Kidney epithelial cell (primary cell): ENCODE data around the gene MAZ. TPM values are rescaled to one million over a fixed set of nuclear protein-coding genes. Genes with fewer than 3 reads are reported as not detected.
"Not testable (repeated sequence)": the region's sequence is repeated elsewhere in the genome, so short reads cannot be mapped to it uniquely, and the experiment has no call there.

Source experiments
- DNase-seq: peaks from one replicate; pipeline ENCODE4 v3.0.0-alpha.2; 2010; ENCODE audit warnings: low read depth
- H3K27me3 ChIP-seq: 2 replicates; pipeline ENCODE4 v1.6.0; 2011; ENCODE audit warnings: low read length; ENCODE audit not compliant: control insufficient read depth, insufficient read depth
- H3K36me3 ChIP-seq: 2 replicates; pipeline ENCODE4 v1.5.1; 2011; ENCODE audit warnings: low read length; ENCODE audit not compliant: control insufficient read depth, insufficient read depth
- H3K4me3 ChIP-seq: 2 replicates; pipeline ENCODE4 v1.5.1; 2011; ENCODE audit warnings: low read depth, mild to moderate bottlenecking, control low read depth, low read length
- total RNA-seq: library from RNA; depleted of rRNA; stranded (reverse); fragments of >200 nt; gene quantifications from 2 replicates; pipeline ENCODE4 v1.2.3, GENCODE V29; 2015
- TF ChIP-seq, protein P1 (sequence below): IDR thresholded peaks from 2 replicates; pipeline ENCODE4 v1.5.1; 2011; ENCODE audit warnings: mild to moderate bottlenecking, moderate library complexity, low read length, control low read depth, inconsistent platforms; ENCODE audit not compliant: insufficient read depth, poor library complexity, severe bottlenecking

The MAZ gene
- total RNA-seq, 1 donor from 2014 or later, result 164 TPM

DNA sequence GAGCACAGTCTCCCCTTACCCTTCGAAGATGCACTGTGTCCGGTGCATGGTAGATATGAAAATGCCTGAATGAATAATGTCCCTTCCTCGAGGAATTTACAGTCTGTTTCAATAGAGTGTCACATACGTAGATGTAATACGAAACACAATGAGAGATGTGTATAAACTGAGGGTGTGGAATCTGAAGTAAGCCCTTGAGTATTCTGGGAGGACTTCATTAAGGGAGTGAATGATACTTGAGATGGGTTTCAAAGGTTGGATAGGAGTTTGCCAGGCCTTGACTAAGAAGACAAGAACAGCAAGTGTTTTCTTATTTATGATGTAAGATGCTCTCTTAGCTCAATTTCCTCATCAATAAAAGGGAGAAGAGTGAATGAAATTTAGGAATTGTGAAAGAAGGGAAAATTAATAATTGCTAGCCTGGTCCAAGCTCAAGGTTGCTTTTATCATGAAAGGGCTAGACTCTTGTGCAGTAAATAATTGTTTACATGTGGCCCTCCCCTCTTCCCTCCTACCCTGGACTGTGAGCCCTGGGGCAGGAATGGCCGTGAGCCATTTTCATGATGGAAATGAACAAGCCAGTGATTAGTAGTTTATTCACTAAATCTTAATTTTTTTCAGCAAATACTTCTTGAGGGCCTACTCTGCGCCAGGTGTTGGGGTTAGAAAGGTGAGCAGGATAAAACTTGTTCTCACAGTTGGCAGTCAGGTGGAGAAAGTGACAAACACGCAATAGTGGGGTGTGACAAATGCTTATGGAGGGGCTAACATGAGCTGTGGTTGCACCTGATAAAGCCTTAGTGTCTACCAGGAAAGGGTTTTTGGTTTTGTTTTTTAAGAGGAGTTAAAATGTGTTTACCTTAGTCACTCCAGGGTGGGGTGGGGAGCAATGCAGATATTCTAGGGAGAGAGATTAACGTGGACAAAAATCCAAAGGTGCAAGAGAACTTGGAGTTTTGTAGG lies 14.2 kb upstream of the MAZ start:
- H3K36me3 ChIP-seq, result peaks cover 2% of the 10 kb centered on the region
- TF ChIP-seq, protein P1, sequence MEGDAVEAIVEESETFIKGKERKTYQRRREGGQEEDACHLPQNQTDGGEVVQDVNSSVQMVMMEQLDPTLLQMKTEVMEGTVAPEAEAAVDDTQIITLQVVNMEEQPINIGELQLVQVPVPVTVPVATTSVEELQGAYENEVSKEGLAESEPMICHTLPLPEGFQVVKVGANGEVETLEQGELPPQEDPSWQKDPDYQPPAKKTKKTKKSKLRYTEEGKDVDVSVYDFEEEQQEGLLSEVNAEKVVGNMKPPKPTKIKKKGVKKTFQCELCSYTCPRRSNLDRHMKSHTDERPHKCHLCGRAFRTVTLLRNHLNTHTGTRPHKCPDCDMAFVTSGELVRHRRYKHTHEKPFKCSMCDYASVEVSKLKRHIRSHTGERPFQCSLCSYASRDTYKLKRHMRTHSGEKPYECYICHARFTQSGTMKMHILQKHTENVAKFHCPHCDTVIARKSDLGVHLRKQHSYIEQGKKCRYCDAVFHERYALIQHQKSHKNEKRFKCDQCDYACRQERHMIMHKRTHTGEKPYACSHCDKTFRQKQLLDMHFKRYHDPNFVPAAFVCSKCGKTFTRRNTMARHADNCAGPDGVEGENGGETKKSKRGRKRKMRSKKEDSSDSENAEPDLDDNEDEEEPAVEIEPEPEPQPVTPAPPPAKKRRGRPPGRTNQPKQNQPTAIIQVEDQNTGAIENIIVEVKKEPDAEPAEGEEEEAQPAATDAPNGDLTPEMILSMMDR, result no peak
- H3K4me3 ChIP-seq, result peak overlapping the region; percentile 91
- H3K27me3 ChIP-seq, result no peaks in the 10 kb centered on the region
- no peak for DNase-seq

DNA sequence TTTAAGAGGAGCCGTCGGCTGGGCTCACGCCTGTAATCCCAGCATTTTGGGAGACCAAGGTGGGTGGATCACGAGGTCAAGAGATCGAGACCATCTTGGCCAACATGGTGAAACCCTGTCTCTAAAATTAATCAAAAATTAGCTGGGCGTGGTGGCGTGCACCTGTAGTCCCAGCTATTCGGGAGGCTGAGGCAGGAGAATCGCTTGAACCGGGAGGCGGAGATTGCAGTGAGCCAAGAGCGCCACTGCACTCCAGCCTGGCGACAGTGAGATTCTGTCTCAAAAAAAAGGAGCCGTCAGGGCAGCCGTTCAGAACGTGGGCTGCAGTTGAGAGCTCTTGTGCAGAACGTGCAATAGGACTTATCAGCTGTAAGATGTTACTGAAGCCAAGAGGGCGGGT lies 13.2 kb upstream of the MAZ start:
- H3K27me3 ChIP-seq, H3K36me3 ChIP-seq, H3K4me3 ChIP-seq, DNase-seq: not testable (repeated sequence)

DNA sequence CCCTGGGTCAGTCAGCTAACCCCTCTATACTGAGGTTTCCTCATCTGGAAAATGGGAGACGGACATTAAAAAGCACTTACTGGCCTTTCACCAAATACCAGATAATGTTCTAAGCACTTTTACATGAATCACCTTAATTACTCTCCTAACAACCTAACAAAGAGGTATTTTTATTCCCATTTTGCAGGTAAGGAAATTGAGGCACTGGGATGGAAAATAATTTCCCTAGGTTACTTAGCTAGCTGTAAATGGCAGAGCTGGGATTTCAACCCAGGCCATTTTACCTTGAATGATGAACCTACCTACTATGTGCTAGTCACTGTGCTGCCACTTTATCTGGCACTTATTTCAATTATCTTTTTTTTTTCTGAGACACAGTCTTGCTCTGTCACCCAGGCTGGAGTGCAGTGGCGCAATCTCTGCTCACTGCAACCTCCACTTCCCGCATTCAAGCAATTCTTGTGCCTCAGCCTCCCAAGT lies 12.1 kb upstream of the MAZ start:
- Histone ChIP-seq H3K36me3 (peaks cover 2% of the 10 kb centered on the region), H3K27me3 (no peaks in the 10 kb centered on the region), H3K4me3 (no peak overlapping the region)
- TF ChIP-seq, protein P1, result no peak
- no peak for DNase-seq

DNA sequence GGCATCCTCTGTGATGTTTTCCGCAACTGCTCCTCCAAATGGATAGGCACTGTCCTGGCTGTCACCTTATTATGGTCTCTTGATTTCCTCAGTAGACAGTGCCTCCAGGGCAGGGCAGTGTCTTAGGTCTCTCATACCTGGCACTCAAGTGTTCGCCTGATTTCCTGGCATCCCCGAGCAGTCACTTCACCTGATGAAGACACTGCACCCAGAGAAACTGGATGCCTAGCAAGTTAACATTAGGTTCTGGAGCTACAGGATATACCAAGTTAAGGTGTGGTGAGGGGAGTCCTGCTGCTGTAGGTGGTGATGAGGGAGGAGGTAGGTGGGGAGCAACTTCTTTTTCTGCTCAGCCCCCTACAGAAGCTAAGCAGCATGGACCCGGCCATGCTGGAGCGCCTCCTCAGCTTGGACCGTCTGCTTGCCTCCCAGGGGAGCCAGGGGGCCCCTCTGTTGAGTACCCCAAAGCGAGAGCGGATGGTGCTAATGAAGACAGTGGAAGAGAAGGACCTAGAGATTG lies 3.9 kb upstream of the MAZ start:
- H3K36me3 ChIP-seq, result peaks cover 1% of the 10 kb centered on the region
- no peak overlapping the region for H3K4me3 ChIP-seq
- no peak for DNase-seq
- TF ChIP-seq, protein P1, result no peak
- no peaks in the 10 kb centered on the region for H3K27me3 ChIP-seq

DNA sequence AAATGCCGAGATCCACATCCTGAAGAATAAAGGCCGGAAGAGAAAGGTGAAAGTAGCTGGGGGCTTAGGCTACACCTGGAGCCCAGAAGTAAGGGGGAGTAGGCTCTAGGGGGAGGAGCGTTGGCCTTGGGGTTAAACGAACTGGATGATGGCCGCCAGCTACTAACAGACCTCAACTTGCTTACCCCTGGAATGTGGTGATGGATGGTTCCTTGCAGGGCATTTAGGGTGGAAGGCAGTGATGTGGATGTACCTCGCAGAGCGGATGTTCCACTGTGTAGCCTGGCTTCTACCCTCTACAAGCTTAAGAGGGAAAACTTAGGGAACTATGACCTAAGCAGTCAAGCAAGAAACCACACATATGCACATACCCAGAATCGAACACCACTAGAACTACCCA lies 2.3 kb upstream of the MAZ start:
- H3K27me3 ChIP-seq, result no peaks in the 10 kb centered on the region
- peaks cover 4% of the 10 kb centered on the region for H3K36me3 ChIP-seq
- no peak for DNase-seq
- TF ChIP-seq, protein P1, result no peak
- no peak overlapping the region for H3K4me3 ChIP-seq

DNA sequence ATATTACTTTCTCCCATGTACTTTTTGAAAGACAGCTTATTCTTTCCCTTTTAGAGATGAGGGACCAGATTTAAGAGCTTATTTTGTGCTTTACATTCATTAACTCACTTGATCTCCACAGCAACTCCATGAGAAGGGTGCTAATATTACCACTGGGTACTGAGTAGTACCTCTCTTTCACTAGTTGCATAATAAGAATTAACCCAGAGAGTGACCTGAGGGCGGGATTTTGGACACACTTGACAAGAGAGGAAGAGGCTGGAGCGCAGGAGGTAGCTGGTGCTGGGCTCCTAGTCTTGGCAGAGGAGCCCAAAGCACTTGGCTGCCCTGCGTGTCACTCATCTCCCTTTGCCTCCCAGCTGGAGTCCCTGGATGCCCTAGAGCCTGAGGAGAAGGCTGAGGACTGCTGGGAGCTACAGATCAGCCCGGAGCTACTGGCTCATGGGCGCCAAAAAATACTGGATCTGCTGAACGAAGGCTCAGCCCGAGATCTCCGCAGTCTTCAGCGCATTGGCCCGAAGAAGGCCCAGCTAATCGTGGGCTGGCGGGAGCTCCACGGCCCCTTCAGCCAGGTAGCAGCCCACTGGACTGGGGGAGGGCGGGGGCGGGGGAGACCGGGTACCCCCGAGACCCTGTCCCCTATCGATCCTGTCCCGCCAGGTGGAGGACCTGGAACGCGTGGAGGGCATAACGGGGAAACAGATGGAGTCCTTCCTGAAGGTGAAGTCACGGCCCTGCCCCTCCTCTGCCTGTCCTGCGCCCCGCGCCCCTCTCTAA lies 1.7 kb upstream of the MAZ start:
- no peaks in the 10 kb centered on the region for H3K27me3 ChIP-seq
- TF ChIP-seq, protein P1, result no peak
- peaks cover 6% of the 10 kb centered on the region for H3K36me3 ChIP-seq

More for the DNA sequence above, 1.7 kb upstream of the MAZ start:
- DNase-seq, result no peak
- H3K4me3 ChIP-seq, result peak overlapping the region; percentile 57
